ENCODE data around the gene VAMP1.
"Not testable (repeated sequence)": the region's sequence is repeated elsewhere in the genome, so short reads cannot be mapped to it uniquely, and the experiment has no call there.

VAMP1 gene

DNA sequence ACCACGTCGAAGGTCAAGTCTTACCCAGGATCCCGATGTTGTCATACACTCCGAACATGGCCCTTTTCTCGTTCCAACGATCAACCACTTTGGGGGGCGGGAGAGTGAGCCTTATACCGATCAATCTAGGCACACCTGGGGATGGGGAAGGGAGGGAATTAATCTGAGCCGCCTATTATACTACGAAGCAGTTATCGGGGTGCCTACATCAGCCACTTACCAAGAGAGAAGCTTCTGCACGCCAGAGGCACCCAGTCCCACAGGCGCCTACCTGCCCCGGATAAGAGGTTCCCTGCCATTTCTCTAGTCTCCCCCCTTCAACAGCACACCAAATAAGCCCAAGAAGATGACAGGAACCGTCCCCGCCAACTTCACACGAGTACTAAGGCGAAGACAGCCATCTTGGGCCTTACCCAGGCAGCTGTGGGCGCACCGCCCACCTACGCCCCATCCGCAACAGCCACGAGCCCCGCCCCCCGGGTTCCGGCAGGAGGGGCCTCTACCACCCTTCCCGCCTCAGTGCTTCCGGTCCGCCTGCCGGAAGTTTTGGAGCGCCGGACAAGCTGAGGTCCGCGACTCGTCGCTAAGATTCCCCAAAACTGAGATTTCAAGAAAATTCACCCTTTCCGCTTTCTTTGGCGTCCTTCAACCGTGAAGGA is 22.5 kb upstream of the VAMP1 start, which contains the start of gene MRPL51:
Gene MRPL51, minus strand, starts transcription at position 425 of the 659 bp plus-strand sequence. Its CDS starts 126 bp downstream, at position 299.
- TF ChIP-seq, protein P1, sequence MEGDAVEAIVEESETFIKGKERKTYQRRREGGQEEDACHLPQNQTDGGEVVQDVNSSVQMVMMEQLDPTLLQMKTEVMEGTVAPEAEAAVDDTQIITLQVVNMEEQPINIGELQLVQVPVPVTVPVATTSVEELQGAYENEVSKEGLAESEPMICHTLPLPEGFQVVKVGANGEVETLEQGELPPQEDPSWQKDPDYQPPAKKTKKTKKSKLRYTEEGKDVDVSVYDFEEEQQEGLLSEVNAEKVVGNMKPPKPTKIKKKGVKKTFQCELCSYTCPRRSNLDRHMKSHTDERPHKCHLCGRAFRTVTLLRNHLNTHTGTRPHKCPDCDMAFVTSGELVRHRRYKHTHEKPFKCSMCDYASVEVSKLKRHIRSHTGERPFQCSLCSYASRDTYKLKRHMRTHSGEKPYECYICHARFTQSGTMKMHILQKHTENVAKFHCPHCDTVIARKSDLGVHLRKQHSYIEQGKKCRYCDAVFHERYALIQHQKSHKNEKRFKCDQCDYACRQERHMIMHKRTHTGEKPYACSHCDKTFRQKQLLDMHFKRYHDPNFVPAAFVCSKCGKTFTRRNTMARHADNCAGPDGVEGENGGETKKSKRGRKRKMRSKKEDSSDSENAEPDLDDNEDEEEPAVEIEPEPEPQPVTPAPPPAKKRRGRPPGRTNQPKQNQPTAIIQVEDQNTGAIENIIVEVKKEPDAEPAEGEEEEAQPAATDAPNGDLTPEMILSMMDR (IDR thresholded peaks at IDR 0.05) = no peak
- Histone ChIP-seq H3K36me3 (ENCODE audit: control insufficient read depth, insufficient read depth, low read length) (no peaks in the 10 kb centered on the region), H2AFZ (peak within 1 kb of the TSS; percentile 99)

DNA sequence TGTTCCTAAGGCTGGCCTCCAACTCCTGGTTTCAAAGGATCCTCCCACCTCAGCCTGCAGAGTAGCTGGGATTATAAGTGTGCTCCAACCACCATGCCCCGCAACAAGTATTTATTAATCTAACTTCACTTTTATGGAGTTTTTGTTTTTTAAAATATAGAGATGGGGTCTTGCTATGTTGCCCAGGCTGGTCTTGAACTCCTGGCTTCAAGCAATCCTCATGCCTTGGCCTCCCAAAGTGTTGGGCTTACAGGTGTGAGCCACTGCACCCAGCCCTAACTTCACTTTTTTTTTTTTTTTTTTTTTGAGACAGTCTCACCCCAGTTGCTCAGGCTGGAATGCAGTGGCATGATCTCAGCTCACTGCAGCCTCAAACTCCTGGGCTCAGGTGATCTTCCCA is 20.2 kb upstream of the VAMP1 start:
- H2AFZ ChIP-seq; H3K4me3 ChIP-seq (ENCODE audit: low read depth, low read length); H3K9me3 ChIP-seq (ENCODE audit: control insufficient read depth, low read length); H3K27me3 ChIP-seq (ENCODE audit: control insufficient read depth, insufficient read depth, low read length); H3K36me3 ChIP-seq (ENCODE audit: control insufficient read depth, insufficient read depth, low read length); H3K4me2 ChIP-seq (ENCODE audit: low read length); H3K27ac ChIP-seq; H3K9ac ChIP-seq: not testable (repeated sequence)
- Histone ChIP-seq H3K4me1 (peaks cover 11% of the 10 kb centered on the region), H3K79me2 (peaks cover 11% of the 10 kb centered on the region)

More for the DNA sequence above, 22.5 kb upstream of the VAMP1 start, which contains the start of gene MRPL51:
- no peaks in the 10 kb centered on the region for H3K27me3 ChIP-seq (ENCODE audit: control insufficient read depth, insufficient read depth, low read length)
- H3K4me1 ChIP-seq = peaks cover 11% of the 10 kb centered on the region
- peak within 1 kb of the TSS; percentile 94 for H3K4me2 ChIP-seq (ENCODE audit: low read length)
- H3K9ac ChIP-seq = peak within 1 kb of the TSS; percentile 33
- peak within 1 kb of the TSS; percentile 95 for H3K27ac ChIP-seq
- H3K4me3 ChIP-seq (ENCODE audit: low read depth, low read length) = peak within 1 kb of the TSS; percentile 94
- no peaks in the 10 kb centered on the region for H3K9me3 ChIP-seq (ENCODE audit: control insufficient read depth, low read length)
- peaks cover 24% of the 10 kb centered on the region for H3K79me2 ChIP-seq

DNA sequence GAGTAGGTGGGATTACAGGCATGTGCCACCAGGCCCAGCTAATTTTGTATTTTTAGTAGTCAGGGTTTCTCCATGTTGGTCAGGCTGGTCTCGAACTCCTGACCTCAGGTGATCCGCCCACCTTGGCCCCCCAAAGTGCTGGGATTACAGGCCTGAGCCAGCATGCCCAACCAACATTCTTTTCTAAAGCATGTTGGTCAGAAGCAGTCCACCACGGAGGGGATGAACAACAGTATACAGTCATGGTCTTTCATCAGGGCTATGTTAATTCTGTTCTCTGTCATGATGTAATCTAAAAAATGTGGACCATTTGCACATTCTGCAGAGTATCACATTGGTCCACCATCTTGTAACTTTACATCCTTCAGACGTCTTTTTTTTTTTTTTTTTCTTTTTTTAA is 19.0 kb upstream of the VAMP1 start:
- Histone ChIP-seq H3K79me2 (peaks cover under 1% of the 10 kb centered on the region), H3K36me3 (ENCODE audit: control insufficient read depth, insufficient read depth, low read length) (no peaks in the 10 kb centered on the region), H3K4me2 (ENCODE audit: low read length) (no peak overlapping the region), H3K9me3 (ENCODE audit: control insufficient read depth, low read length) (no peaks in the 10 kb centered on the region), H3K4me1 (peaks cover 4% of the 10 kb centered on the region), H3K4me3 (ENCODE audit: low read depth, low read length) (no peak overlapping the region), H2AFZ (no peak overlapping the region), H3K27me3 (ENCODE audit: control insufficient read depth, insufficient read depth, low read length) (no peaks in the 10 kb centered on the region), H3K27ac (no peak overlapping the region), H3K9ac (no peak overlapping the region)
- TF ChIP-seq, protein P1 (IDR thresholded peaks at IDR 0.05) = no peak

DNA sequence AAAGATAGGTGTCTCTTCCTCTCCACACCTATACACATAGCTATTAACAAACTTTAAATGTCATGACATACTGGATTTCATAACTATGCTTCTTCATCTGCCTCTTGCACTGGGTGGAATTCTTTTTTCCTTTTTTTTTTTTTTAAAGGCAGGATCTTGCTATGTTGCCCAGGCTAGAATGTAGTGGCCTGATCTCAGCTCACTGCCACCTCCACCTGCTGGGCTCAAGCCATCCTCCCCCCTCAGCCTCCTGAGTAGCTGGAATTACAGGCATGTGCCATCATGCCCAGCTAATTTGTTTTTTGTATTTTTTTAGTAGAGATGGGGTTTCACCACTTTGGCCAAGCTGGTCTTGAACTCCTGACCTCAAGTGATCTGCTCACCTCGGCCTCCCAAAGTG is 17.8 kb upstream of the VAMP1 start:
- H3K9me3 ChIP-seq (ENCODE audit: control insufficient read depth, low read length) = no peaks in the 10 kb centered on the region
- TF ChIP-seq, protein P1 (IDR thresholded peaks at IDR 0.05) = no peak

DNA sequence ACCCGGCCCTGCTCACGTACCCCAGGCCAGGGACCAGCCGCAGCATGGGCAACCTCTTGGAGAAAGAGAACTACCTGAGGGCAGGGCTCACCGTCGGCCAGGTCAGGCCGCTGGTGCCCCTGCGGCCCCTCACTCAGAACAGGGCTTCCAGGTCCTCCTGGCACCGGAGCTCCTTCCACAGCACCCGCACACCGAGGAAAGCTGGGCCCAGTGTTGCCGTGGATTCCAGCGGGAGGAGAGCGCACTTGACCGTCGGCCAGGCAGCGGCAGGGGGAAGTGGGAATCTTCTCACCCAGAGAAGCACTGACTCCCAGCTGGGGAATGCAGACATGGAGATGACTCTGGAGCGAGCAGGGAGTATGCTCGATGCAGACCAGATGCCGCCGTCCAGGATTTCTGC is 7.9 kb upstream of the VAMP1 start:
- Histone ChIP-seq H3K4me2 (ENCODE audit: low read length) (no peak overlapping the region), H3K27me3 (ENCODE audit: control insufficient read depth, insufficient read depth, low read length) (no peaks in the 10 kb centered on the region), H3K9ac (no peak overlapping the region), H2AFZ (no peak overlapping the region), H3K4me1 (no peaks in the 10 kb centered on the region), H3K79me2 (no peaks in the 10 kb centered on the region), H3K36me3 (ENCODE audit: control insufficient read depth, insufficient read depth, low read length) (no peaks in the 10 kb centered on the region), H3K4me3 (ENCODE audit: low read depth, low read length) (no peak overlapping the region), H3K9me3 (ENCODE audit: control insufficient read depth, low read length) (no peaks in the 10 kb centered on the region), H3K27ac (no peak overlapping the region)
- TF ChIP-seq, protein P1 (IDR thresholded peaks at IDR 0.05) = no peak

More for the DNA sequence above, 17.8 kb upstream of the VAMP1 start:
- Histone ChIP-seq H3K4me1 (no peaks in the 10 kb centered on the region), H3K79me2 (no peaks in the 10 kb centered on the region), H3K27me3 (ENCODE audit: control insufficient read depth, insufficient read depth, low read length) (no peaks in the 10 kb centered on the region), H3K27ac (no peak overlapping the region), H2AFZ (no peak overlapping the region), H3K9ac (no peak overlapping the region), H3K4me2 (ENCODE audit: low read length) (no peak overlapping the region), H3K4me3 (ENCODE audit: low read depth, low read length) (no peak overlapping the region), H3K36me3 (ENCODE audit: control insufficient read depth, insufficient read depth, low read length) (no peaks in the 10 kb centered on the region)

DNA sequence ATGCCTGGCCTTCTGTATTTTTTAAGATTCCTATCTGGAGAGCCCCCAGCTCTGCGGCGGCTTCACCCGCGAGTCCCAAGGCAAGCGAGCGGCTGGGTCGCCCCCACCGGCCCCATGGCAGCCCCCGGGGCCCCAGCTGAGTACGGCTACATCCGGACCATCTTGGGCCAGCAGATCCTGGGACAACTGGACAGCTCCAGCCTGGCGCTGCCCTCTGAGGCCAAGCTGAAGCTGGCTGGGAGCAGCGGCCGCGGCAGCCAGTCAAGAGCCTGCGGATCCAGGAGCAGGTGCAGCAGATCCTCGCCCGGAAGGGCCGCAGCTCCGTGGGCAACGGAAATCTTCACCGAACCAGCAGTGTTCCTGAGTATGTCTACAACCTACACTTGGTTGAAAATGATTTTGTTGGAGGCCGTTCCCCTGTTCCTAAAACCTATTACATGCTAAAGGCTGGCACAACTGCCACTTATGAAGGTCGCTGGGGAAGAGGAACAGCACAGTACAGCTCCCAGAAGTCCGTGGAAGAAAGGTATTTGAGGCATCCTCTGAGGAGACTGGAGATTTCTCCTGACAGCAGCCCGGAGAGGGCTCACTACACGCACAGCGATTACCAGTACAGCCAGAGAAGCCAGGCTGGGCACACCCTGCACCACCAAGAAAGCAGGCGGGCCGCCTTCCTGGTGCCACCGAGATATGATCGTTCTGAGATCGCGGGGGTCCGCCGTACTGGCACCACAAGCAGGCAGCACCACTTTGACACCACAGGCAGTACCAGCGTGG is 7.3 kb upstream of the VAMP1 start:
- H3K79me2 ChIP-seq; H3K4me3 ChIP-seq (ENCODE audit: low read depth, low read length); H3K27ac ChIP-seq; H3K9ac ChIP-seq; H3K4me2 ChIP-seq (ENCODE audit: low read length); H2AFZ ChIP-seq; H3K4me1 ChIP-seq; H3K27me3 ChIP-seq (ENCODE audit: control insufficient read depth, insufficient read depth, low read length); H3K9me3 ChIP-seq (ENCODE audit: control insufficient read depth, low read length); H3K36me3 ChIP-seq (ENCODE audit: control insufficient read depth, insufficient read depth, low read length): not testable (repeated sequence)

All from parathyroid adenoma (tissue), 2 donors.